Osteoblast (primary cell): ENCODE measurements around the gene ADAMTS14. TPM values are rescaled to one million over a fixed set of nuclear protein-coding genes. Genes with fewer than 3 reads are reported as not detected.

Source experiments
- DNase-seq: peaks from one replicate; pipeline ENCODE4 v3.0.0; 2011; ENCODE audit warnings: low spot score, mixed read lengths; ENCODE audit not compliant: insufficient read length; ENCODE audit errors: missing footprints
- H2AFZ ChIP-seq: 2 replicates; pipeline ENCODE4 v1.6.0; 2011; ENCODE audit warnings: mild to moderate bottlenecking, low read length
- H3K27ac ChIP-seq: 2 replicates; pipeline ENCODE4 v1.5.1; 2011; ENCODE audit warnings: mild to moderate bottlenecking, low read depth, low read length, moderate library complexity
- H3K27me3 ChIP-seq: 2 replicates; pipeline ENCODE4 v1.6.0; 2012; ENCODE audit warnings: mild to moderate bottlenecking, control low read depth, inconsistent platforms, low read length, moderate library complexity; ENCODE audit not compliant: insufficient read depth
- H3K36me3 ChIP-seq: 2 replicates; pipeline ENCODE4 v1.5.1; 2011; ENCODE audit warnings: mild to moderate bottlenecking, low read length, control low read depth, moderate library complexity; ENCODE audit not compliant: insufficient read depth
- H3K4me1 ChIP-seq: 2 replicates; pipeline ENCODE4 v1.5.1; 2011; ENCODE audit warnings: mild to moderate bottlenecking, low read length, control low read depth, moderate library complexity; ENCODE audit not compliant: insufficient read depth
- H3K4me2 ChIP-seq: 2 replicates; pipeline ENCODE4 v1.6.0; 2011; ENCODE audit warnings: mild to moderate bottlenecking, low read length; ENCODE audit not compliant: insufficient read depth
- H3K4me3 ChIP-seq: fragments of 200-600 bp; sonication (generic); 3 replicates; pipeline ENCODE4 v1.5.1; 2012; ENCODE audit warnings: mild to moderate bottlenecking, low read length, inconsistent platforms; ENCODE audit not compliant: insufficient read depth
- H3K79me2 ChIP-seq: 2 replicates; pipeline ENCODE4 v1.6.0; 2012; ENCODE audit warnings: mild to moderate bottlenecking, low read length, control low read depth, inconsistent platforms; ENCODE audit not compliant: insufficient read depth
- H3K9me3 ChIP-seq: 2 replicates; pipeline ENCODE4 v1.5.1; 2011; ENCODE audit warnings: low read depth, low read length, control low read depth
- H4K20me1 ChIP-seq: 2 replicates; pipeline ENCODE4 v1.6.0; 2012; ENCODE audit warnings: mild to moderate bottlenecking, low read length, control low read depth; ENCODE audit not compliant: insufficient read depth
- total RNA-seq: library from RNA; depleted of rRNA; stranded (reverse); fragments of >200 nt; gene quantifications from 2 replicates; pipeline ENCODE4 v1.2.3, GENCODE V29; 2012
- TF ChIP-seq, protein P1 (sequence below): IDR thresholded peaks from 2 replicates; pipeline ENCODE4 v1.5.1; 2011; ENCODE audit warnings: mild to moderate bottlenecking, low read depth, low read length, moderate library complexity; ENCODE audit errors: extremely low read depth

Gene ADAMTS14
- total RNA-seq, 1 donor = 2.9 TPM

DNA sequence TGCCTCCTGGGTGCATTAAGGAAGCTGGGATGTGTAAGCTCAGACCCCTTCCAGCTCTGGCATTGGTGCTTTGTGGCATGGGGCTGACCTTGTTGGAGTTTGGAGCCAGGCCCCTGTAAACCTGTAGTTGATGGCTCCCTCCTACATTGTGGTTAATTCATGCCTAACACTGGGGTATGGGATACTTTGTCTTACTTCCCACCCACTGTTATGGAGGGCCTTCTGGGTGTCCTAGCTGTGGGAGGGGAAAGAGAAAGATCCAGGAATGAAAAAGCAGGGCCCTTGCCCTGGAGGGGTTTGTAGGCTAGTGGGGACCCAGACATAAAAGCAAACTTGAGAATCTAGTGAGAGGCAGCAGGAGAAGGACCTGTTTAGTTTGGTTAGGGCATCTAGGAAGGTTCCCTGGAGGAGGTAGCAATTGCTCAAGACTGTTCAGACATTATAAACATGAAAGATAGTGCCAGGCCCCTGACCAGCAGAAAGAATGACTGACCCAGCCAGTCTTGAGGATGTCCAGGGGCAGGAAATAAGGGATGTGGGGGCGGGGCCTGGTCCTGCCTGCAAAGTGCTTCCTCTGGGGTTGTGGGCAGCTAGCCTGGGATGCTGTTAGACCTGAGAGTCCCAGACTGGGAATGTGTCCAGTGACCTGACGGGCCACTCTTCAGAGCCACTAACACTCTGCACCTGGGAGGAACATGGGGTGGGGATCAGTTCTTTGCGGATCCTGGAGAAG is 6.6 kb downstream of the ADAMTS14 start:
- DNase-seq = peak; percentile 86
- Histone ChIP-seq H3K4me1 (peaks cover 5% of the 10 kb centered on the region), H4K20me1 (no peaks in the 10 kb centered on the region), H3K36me3 (peaks cover 3% of the 10 kb centered on the region), H3K4me2 (no peak overlapping the region), H3K27me3 (no peaks in the 10 kb centered on the region), H3K79me2 (no peaks in the 10 kb centered on the region), H3K9me3 (no peaks in the 10 kb centered on the region), H3K4me3 (no peak overlapping the region), H3K27ac (no peak overlapping the region), H2AFZ (no peak overlapping the region)
- TF ChIP-seq, protein P1, sequence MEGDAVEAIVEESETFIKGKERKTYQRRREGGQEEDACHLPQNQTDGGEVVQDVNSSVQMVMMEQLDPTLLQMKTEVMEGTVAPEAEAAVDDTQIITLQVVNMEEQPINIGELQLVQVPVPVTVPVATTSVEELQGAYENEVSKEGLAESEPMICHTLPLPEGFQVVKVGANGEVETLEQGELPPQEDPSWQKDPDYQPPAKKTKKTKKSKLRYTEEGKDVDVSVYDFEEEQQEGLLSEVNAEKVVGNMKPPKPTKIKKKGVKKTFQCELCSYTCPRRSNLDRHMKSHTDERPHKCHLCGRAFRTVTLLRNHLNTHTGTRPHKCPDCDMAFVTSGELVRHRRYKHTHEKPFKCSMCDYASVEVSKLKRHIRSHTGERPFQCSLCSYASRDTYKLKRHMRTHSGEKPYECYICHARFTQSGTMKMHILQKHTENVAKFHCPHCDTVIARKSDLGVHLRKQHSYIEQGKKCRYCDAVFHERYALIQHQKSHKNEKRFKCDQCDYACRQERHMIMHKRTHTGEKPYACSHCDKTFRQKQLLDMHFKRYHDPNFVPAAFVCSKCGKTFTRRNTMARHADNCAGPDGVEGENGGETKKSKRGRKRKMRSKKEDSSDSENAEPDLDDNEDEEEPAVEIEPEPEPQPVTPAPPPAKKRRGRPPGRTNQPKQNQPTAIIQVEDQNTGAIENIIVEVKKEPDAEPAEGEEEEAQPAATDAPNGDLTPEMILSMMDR = no peak

DNA sequence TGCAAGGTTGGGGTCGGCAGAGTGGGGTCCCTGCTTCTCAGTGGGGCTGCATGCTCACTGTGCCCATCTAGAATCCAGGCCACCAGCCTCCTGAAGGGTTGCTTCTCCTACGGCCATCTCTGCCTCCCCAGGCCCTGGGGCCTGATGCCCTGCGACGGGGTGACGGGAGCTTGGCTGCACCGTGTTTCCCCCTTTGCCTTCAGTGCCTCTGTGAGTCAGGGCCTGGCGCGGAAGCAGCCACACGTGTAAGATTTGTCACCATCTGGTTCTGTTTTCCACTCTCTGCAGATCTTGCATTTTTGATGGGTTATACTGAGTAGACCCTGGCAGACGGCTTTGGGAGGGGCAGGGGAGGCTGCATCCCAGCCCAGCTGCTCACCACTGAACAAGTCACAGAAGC is 7.2 kb downstream of the ADAMTS14 start:
- Histone ChIP-seq H3K79me2 (no peaks in the 10 kb centered on the region), H3K36me3 (peaks cover 3% of the 10 kb centered on the region), H3K9me3 (no peaks in the 10 kb centered on the region), H3K4me1 (no peaks in the 10 kb centered on the region), H2AFZ (no peak overlapping the region), H3K27me3 (no peaks in the 10 kb centered on the region), H3K4me3 (no peak overlapping the region), H4K20me1 (no peaks in the 10 kb centered on the region), H3K27ac (no peak overlapping the region), H3K4me2 (no peak overlapping the region)
- TF ChIP-seq, protein P1 = no peak
- DNase-seq = peak; percentile 95

DNA sequence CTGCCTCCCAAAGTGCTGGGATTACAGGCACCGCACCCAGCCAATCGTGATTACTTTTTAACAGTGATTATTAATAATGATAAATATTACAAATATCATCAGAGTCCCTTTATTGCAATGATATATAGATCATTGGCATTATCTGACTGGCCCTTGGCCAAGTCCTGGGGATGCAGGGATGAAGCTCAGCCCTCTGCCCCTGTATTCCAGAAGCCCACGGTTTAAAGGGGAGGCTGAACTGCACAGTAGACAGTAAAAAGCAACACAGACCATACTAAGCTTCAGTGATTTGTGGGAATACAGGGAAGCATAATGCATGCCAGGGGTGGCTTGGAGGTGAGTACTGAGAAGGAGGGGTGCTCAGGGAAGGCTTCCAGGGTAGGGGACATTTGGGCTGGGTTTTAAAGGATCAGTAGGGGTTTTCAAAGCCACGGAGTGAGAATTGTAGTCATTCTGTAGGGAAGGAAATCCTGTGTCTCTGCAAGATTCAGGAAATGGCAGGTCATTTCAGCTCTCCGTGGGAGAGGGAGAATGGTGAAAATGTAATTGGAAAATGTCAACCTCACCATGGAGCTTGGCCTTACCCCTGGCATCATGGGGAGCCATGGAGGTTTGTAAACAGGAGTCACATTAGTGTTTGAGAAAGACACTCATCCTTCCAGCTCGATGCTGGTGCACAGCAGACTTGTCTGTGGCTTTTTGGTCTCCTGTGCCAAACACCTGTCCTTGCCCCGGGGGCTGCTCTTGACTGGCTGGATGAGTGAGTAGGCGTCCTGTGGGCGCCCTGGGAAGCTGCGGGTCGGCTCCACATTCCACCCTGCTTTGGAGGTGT is 8.8 kb downstream of the ADAMTS14 start:
- Histone ChIP-seq H3K79me2 (no peaks in the 10 kb centered on the region), H3K4me3 (no peak overlapping the region), H3K27ac (no peak overlapping the region), H3K4me2 (no peak overlapping the region), H3K9me3 (no peaks in the 10 kb centered on the region), H2AFZ (no peak overlapping the region), H3K27me3 (no peaks in the 10 kb centered on the region), H3K4me1 (no peaks in the 10 kb centered on the region), H4K20me1 (no peaks in the 10 kb centered on the region), H3K36me3 (no peaks in the 10 kb centered on the region)
- DNase-seq = peak; percentile 53
- TF ChIP-seq, protein P1 = no peak

DNA sequence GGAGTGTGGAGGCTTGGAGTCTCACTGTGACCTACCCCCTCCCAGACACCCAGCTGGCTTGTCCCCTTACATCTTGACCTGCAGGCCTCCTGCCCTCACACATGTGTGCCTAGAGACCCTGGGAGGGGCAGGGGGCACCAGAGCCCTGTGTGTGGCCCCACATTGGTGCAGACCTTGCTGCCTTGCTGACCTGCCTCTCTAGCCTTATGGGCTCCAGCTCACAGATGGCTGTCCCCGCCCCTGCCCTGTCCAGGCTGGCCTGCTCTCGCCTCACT is 9.4 kb downstream of the ADAMTS14 start:
- DNase-seq = no peak
- Histone ChIP-seq H2AFZ (no peak overlapping the region), H3K27ac (no peak overlapping the region), H3K36me3 (no peaks in the 10 kb centered on the region), H3K79me2 (no peaks in the 10 kb centered on the region), H3K27me3 (no peaks in the 10 kb centered on the region), H3K4me2 (no peak overlapping the region), H3K9me3 (no peaks in the 10 kb centered on the region), H3K4me1 (no peaks in the 10 kb centered on the region), H4K20me1 (no peaks in the 10 kb centered on the region), H3K4me3 (no peak overlapping the region)
- TF ChIP-seq, protein P1 = no peak
